Measurements from ENCODE around the gene METTL8.

The METTL8 gene

DNA sequence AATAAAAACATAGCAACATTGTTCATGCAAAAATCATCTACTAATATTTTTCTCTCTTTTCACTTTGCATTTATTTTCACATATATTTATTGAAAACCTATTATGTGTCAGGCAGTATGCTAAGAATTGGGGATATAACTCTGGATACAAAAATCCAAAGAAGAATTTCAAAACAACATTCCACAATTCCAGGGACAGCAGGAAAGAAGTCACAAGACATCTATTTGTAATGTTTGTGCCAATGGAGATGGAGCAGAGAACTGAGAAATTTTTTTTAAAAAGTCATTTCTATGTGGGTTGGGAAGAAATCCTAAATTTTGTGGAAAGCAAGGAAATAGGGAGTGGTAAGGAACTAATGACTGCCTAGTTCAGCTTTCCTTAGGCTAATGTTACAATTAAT lies 144.5 kb downstream of the METTL8 start:
- in situ Hi-C loops (cut with HindIII; ENCODE audit: low sequenced_read_pairs): no loop called here
- no peak for TF ChIP-seq CTCF (IDR thresholded peaks at IDR 0.05; ENCODE audit: low read depth, low read length)
- no peak overlapping the region for H3K4me3 ChIP-seq (ENCODE audit: low read depth, low read length)
- DNase-seq (ENCODE audit: low read depth, low spot score): no peak

- in situ Hi-C loops (cut with HindIII; ENCODE audit: low sequenced_read_pairs): no loop called here
- no peak for TF ChIP-seq CTCF (IDR thresholded peaks at IDR 0.05; ENCODE audit: low read depth, low read length)
- H3K4me3 ChIP-seq (ENCODE audit: low read depth, low read length): no peak overlapping the region
- no peak for DNase-seq (ENCODE audit: low read depth, low spot score)
Observed at GRCh38 chr2:171287611-171288010, 146.2 kb downstream of the METTL8 start.

- in situ Hi-C loops (cut with HindIII; ENCODE audit: low sequenced_read_pairs): no loop called here
- no peak for TF ChIP-seq CTCF (IDR thresholded peaks at IDR 0.05; ENCODE audit: low read depth, low read length)
- no peak for DNase-seq (ENCODE audit: low read depth, low spot score)
- no peak overlapping the region for H3K4me3 ChIP-seq (ENCODE audit: low read depth, low read length)
Observed at GRCh38 chr2:171287036-171287571, 146.7 kb downstream of the METTL8 start.

DNA sequence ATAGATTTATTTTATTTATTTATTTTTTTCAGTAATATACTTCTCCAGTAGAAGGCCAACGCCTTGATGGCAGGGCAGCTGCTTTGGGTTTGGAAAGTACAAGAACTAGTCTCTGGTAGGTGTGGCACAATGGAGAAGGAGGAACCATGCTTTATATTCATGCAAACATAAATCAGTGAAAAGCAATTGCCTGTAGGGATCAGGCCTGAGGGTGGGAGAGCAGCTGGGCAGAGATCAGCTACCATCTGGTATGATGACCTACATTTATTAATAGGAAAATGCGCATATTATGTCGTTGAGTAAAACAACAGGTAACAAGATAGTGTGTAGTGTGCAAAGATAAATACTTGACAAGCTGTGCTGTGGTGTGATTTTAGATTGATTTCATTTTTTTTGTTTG lies 152.7 kb downstream of the METTL8 start:
- DNase-seq (ENCODE audit: low read depth, low spot score): no peak
- TF ChIP-seq CTCF (IDR thresholded peaks at IDR 0.05; ENCODE audit: low read depth, low read length): no peak
- in situ Hi-C loops (cut with HindIII; ENCODE audit: low sequenced_read_pairs): no loop called here
- no peak overlapping the region for H3K4me3 ChIP-seq (ENCODE audit: low read depth, low read length)

GRCh38 chr2:171279983-171280790 lies 153.6 kb downstream of the METTL8 start:
- no peak overlapping the region for H3K4me3 ChIP-seq (ENCODE audit: low read depth, low read length)
- no peak for DNase-seq (ENCODE audit: low read depth, low spot score)
- TF ChIP-seq CTCF (IDR thresholded peaks at IDR 0.05; ENCODE audit: low read depth, low read length): no peak
- in situ Hi-C loops (cut with HindIII; ENCODE audit: low sequenced_read_pairs): no loop called here

- in situ Hi-C loops (cut with HindIII; ENCODE audit: low sequenced_read_pairs): no loop called here
- no peak for TF ChIP-seq CTCF (IDR thresholded peaks at IDR 0.05; ENCODE audit: low read depth, low read length)
Observed at GRCh38 chr2:171274757-171275156, 159.0 kb downstream of the METTL8 start.

More at GRCh38 chr2:171274757-171275156, 159.0 kb downstream of the METTL8 start:
- H3K4me3 ChIP-seq (ENCODE audit: low read depth, low read length): no peak overlapping the region
- no peak for DNase-seq (ENCODE audit: low read depth, low spot score)
